B cell (primary cell): ENCODE data around the gene KCNQ1OT1. TPM values are rescaled to one million over a fixed set of nuclear protein-coding genes. Genes with fewer than 3 reads are reported as not detected.

Experiments
- ATAC-seq: fragments of 200-7000 bp; cut with Tn5 transposase; one replicate; pipeline ENCODE4 v1.10.0; 2021; ENCODE audit warnings: low read depth, mild to moderate bottlenecking, moderate number of reproducible peaks, moderate library complexity
- CTCF ChIA-PET: fragments of 350-600 bp; sonication (Branson Sonifier 250); formaldehyde crosslinking; loops from one replicate; lab custom pipeline; 2021; ENCODE audit warnings: antibody characterized with exemption, inconsistent platforms; lab: Charles Lee
- POLR2A ChIA-PET: fragments of 350-600 bp; sonication (Branson Sonifier 250); formaldehyde crosslinking; loops from one replicate; lab custom pipeline; 2021; ENCODE audit warnings: antibody characterized with exemption; lab: Charles Lee
- DNase-seq: peaks from one replicate; pipeline ENCODE4 v3.0.0; 2013
- H2AFZ ChIP-seq: 2 replicates; pipeline ENCODE4 v1.6.1; 2012; ENCODE audit warnings: mild to moderate bottlenecking, low read depth, low read length; ENCODE audit not compliant: insufficient read depth, poor library complexity, severe bottlenecking
- H3K27ac ChIP-seq, 2 donors: 1 replicate in 1 of 2; 2 replicates in 1 of 2; pipeline ENCODE4 v1.5.1; 2012 to 2013; ENCODE audit warnings: low read length in 2 of 2, mild to moderate bottlenecking in 2 of 2, moderate library complexity in 1 of 2
- H3K27me3 ChIP-seq, 4 experiments: fragments of 200-600 bp in 1 of 4; sonication (generic) in 1 of 4; replicated peaks in 1 of 4; 1 replicate in 2 of 4; 2 replicates in 2 of 4; pipeline versions ENCODE4 v1.6.1 to v1.7.0; 2013 to 2016; ENCODE audit warnings: low read length in 3 of 4, mild to moderate bottlenecking in 2 of 4, mixed read lengths in 1 of 4, moderate library complexity in 1 of 4; ENCODE audit not compliant: insufficient read depth in 4 of 4, control insufficient read depth in 3 of 4; ENCODE audit errors: control extremely low read depth in 1 of 4
- H3K36me3 ChIP-seq, 2 experiments: replicated peaks in 1 of 2; 1 replicate in 1 of 2; 2 replicates in 1 of 2; pipeline versions ENCODE4 v1.6.1 to v1.7.1; 2013; ENCODE audit warnings: low read length in 1 of 2; ENCODE audit not compliant: insufficient read depth in 2 of 2, control insufficient read depth in 1 of 2; ENCODE audit errors: control extremely low read depth in 1 of 2, extremely low read depth in 1 of 2
- H3K4me1 ChIP-seq, 2 donors: fragments of 200-600 bp in 1 of 2; sonication (generic) in 1 of 2; 1 replicate in 1 of 2; 2 replicates in 1 of 2; pipeline versions ENCODE4 v1.5.1 to v1.6.1; 2013 to 2017; ENCODE audit warnings: low read length in 2 of 2; ENCODE audit not compliant: control insufficient read depth in 2 of 2, insufficient read depth in 2 of 2
- H3K4me2 ChIP-seq: replicated peaks from 2 replicates; pipeline ENCODE3; 2012; ENCODE audit warnings: mild to moderate bottlenecking, low read depth, low read length; ENCODE audit not compliant: poor library complexity, severe bottlenecking
- H3K4me3 ChIP-seq, 5 experiments: fragments of 200-600 bp in 1 of 5; sonication (generic) in 1 of 5; 1 replicate in 3 of 5; 2 replicates in 2 of 5; pipeline versions ENCODE4 v1.5.1 to v1.7.0; 2011 to 2016; ENCODE audit warnings: low read length in 4 of 5, mild to moderate bottlenecking in 4 of 5, low read depth in 2 of 5, control low read depth in 1 of 5, moderate library complexity in 1 of 5; ENCODE audit not compliant: insufficient read depth in 1 of 5; ENCODE audit errors: control extremely low read depth in 1 of 5, extremely low read depth in 1 of 5
- H3K79me2 ChIP-seq: fragments of 200-600 bp; sonication (generic); one replicate; pipeline ENCODE4 v1.6.0; 2016; ENCODE audit warnings: low read length; ENCODE audit not compliant: control insufficient read depth, insufficient read depth
- H3K9ac ChIP-seq: fragments of 200-600 bp; sonication (generic); 2 replicates; pipeline ENCODE4 v1.6.1; 2017; ENCODE audit warnings: mild to moderate bottlenecking, low read length, moderate library complexity
- H3K9me3 ChIP-seq, 3 donors: one replicate each; pipeline versions ENCODE4 v1.6.1 to v1.7.1; 2013; ENCODE audit warnings: low read length in 2 of 3; ENCODE audit not compliant: control insufficient read depth in 2 of 3, insufficient read depth in 1 of 3; ENCODE audit errors: control extremely low read depth in 1 of 3
- H4K20me1 ChIP-seq: 2 replicates; pipeline ENCODE4 v1.6.0; 2012; ENCODE audit warnings: mild to moderate bottlenecking, low read length; ENCODE audit not compliant: insufficient read depth, control insufficient read depth, poor library complexity, severe bottlenecking
- H3K27ac Mint-ChIP-seq: one replicate; pipeline ENCODE4 v1.8.0; 2021; ENCODE audit warnings: mixed read lengths
- H3K27me3 Mint-ChIP-seq: one replicate; pipeline ENCODE4 v1.8.0; 2021; ENCODE audit warnings: mixed read lengths
- H3K4me1 Mint-ChIP-seq: one replicate; pipeline ENCODE4 v1.8.0; 2021; ENCODE audit warnings: mixed read lengths
- H3K4me3 Mint-ChIP-seq: one replicate; pipeline ENCODE4 v1.8.0; 2021; ENCODE audit warnings: mixed read lengths
- H3K9me3 Mint-ChIP-seq: one replicate; pipeline ENCODE4 v1.8.0; 2022; ENCODE audit warnings: mixed read lengths; ENCODE audit not compliant: insufficient read depth
- EZH2 ChIP-seq: IDR thresholded peaks from 2 replicates; pipeline ENCODE4 v1.6.1; 2012; ENCODE audit warnings: borderline replicate concordance, low read depth, mild to moderate bottlenecking, moderate library complexity, low read length; ENCODE audit not compliant: insufficient read depth, poor library complexity, severe bottlenecking
- WGBS: methylation state at CpG from one replicate; pipeline ENCODE4 v1.1.5; 2013; ENCODE audit warnings: missing lambda C conversion rate; ENCODE audit not compliant: insufficient coverage; 5-methylcytosine and 5-hydroxymethylcytosine counted together
- intact Hi-C: fragments of 100-400 bp; cut with micrococcal nuclease; formaldehyde crosslinking; loops from one replicate; pipeline ENCODE4 v1.10.0; 2022
- polyA plus RNA-seq: library from polyadenylated mRNA; depleted of rRNA; stranded (reverse); fragments of >200 nt; gene quantifications from 2 replicates; pipeline ENCODE4 v1.2.3, GENCODE V29; 2012
- total RNA-seq, 2 donors: library from RNA; stranded (reverse); fragments of 120-200 nt in 1 of 2; gene quantifications; 1 replicate in 1 of 2; 2 replicates in 1 of 2; pipeline versions ENCODE4 v1.2.3 to v1.2.4, GENCODE V29; 2013 to 2022
- TF ChIP-seq, protein P1 (sequence below): fragments of 200-600 bp; IDR thresholded peaks from one replicate; pipeline ENCODE4 v1.8.0; 2022; ENCODE audit warnings: antibody characterized with exemption, mild to moderate bottlenecking

Gene KCNQ1OT1
- total and polyA plus RNA-seq, 2 donors (not counting 1 experiment from before 2014, with no cell fraction given): 0.03 to 0.89 TPM

DNA sequence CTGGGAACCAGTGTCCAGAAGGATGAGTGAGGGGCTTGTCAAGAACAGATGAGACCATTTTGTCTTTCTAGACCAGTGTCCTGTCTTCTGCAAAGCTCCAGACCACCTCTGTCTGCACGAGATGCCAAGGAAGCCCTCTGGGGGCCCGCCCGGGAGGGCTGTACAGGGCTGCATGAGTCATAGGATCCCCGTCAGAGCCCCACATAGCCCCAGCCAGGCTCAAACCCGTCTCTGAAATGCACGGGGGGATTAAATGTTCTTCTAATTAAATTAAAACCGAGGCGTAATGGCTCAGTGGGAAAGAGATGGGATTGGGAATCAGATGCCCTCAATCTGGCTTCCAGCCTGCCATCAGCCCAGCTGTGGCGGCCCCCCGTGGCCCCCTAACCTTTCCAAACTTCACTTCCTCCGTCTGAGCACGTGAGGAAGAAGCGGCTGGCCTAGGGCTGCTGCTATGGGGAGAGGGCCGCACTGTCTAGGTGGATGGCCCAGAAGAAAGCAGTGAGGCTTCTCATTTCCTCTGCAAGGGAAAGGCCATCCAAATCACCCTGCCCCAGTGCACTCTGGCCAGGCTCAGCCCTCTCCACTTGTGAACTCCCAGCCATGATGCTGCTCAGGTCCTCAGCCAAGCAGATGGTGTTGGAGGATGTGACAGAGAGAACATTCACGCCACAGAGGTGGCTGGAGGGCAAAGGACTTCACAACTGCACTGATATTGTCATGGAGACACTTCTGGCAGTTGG is 32.8 kb downstream of the KCNQ1OT1 start:
- Histone ChIP-seq H3K9me3 (peaks cover 0 to 3% (median 0%) of the 10 kb centered on the region in 3 donors), H4K20me1 (peaks cover 6% of the 10 kb centered on the region), H3K27ac (no peak overlapping the region), H3K36me3 (peaks cover 0 to 16% of the 10 kb centered on the region in 2 experiments), H3K4me3 (no peak overlapping the region), H3K4me2 (no peak overlapping the region), H3K9ac (no peak overlapping the region), H2AFZ (no peak overlapping the region), H3K79me2 (no peaks in the 10 kb centered on the region), H3K27me3 (no peaks in the 10 kb centered on the region), H3K4me1 (no peaks in the 10 kb centered on the region)
- no peak overlapping the region for H3K27ac Mint-ChIP-seq
- DNase-seq (no peak), ATAC-seq (no peak)
- intact Hi-C loops: no loop called here
- no peak overlapping the region for H3K4me3 Mint-ChIP-seq
- H3K4me1 Mint-ChIP-seq: peaks cover 7% of the 10 kb centered on the region
- H3K9me3 Mint-ChIP-seq: no peaks in the 10 kb centered on the region
- CTCF ChIA-PET: no interaction called here
- no peaks in the 10 kb centered on the region for H3K27me3 Mint-ChIP-seq
- no peak for TF ChIP-seq EZH2
- TF ChIP-seq, protein P1, sequence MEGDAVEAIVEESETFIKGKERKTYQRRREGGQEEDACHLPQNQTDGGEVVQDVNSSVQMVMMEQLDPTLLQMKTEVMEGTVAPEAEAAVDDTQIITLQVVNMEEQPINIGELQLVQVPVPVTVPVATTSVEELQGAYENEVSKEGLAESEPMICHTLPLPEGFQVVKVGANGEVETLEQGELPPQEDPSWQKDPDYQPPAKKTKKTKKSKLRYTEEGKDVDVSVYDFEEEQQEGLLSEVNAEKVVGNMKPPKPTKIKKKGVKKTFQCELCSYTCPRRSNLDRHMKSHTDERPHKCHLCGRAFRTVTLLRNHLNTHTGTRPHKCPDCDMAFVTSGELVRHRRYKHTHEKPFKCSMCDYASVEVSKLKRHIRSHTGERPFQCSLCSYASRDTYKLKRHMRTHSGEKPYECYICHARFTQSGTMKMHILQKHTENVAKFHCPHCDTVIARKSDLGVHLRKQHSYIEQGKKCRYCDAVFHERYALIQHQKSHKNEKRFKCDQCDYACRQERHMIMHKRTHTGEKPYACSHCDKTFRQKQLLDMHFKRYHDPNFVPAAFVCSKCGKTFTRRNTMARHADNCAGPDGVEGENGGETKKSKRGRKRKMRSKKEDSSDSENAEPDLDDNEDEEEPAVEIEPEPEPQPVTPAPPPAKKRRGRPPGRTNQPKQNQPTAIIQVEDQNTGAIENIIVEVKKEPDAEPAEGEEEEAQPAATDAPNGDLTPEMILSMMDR: no peak
- WGBS: 79% methylated on average over 12 of the region's 15 CpGs
- POLR2A ChIA-PET: no interaction called here

DNA sequence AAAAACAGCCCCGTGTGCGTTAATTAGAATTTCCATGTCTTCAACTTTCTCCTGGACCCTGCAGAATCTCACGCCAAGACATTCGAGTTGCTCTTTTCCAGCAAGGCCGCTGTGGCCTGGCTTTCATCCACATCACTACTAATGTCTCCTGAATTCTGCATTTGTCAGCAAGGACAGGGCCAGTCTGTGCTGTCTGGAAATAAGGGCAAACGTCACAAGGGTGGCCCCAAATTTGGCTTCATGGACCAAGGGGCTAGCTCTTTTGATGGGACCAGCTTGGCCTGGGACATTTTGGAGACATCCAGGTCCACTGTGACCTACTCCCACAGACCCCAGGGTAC is 33.4 kb downstream of the KCNQ1OT1 start:
- H3K4me1 Mint-ChIP-seq: peaks cover 7% of the 10 kb centered on the region
- Histone ChIP-seq H3K4me1 (no peaks in the 10 kb centered on the region), H3K9me3 (peaks cover 0 to 5% (median 0%) of the 10 kb centered on the region in 3 donors), H2AFZ (no peak overlapping the region), H3K27me3 (no peaks in the 10 kb centered on the region), H3K9ac (no peak overlapping the region), H4K20me1 (peaks cover 3% of the 10 kb centered on the region), H3K27ac (no peak overlapping the region), H3K4me2 (no peak overlapping the region), H3K4me3 (no peak overlapping the region), H3K79me2 (no peaks in the 10 kb centered on the region), H3K36me3 (peaks cover 0 to 16% of the 10 kb centered on the region in 2 experiments)
- H3K27ac Mint-ChIP-seq: no peak overlapping the region
- DNase-seq (no peak), ATAC-seq (no peak)
- 97% methylated on average over 6 of the region's 6 CpGs for WGBS
- no peaks in the 10 kb centered on the region for H3K27me3 Mint-ChIP-seq
- no peak overlapping the region for H3K4me3 Mint-ChIP-seq
- TF ChIP-seq, protein P1: no peak
- no peak for TF ChIP-seq EZH2
- intact Hi-C loops: no loop called here
- ChIA-PET CTCF (no interaction called here), POLR2A (no interaction called here)
- H3K9me3 Mint-ChIP-seq: no peaks in the 10 kb centered on the region
